A549 (cell line): ENCODE data around the gene RNF217. TPM values are rescaled to one million over a fixed set of nuclear protein-coding genes. Genes with fewer than 3 reads are reported as not detected.

Experiments used
- ATAC-seq, 2 experiments: fragments of 200-7000 bp in 1 of 2; fragments of >200 bp in 1 of 2; cut with Nextera tagmentation in 1 of 2; cut with Tn5 transposase in 1 of 2; 3 replicates each; pipeline versions ENCODE4 v1.8.0 to v1.9.1; 2018 to 2020; ENCODE audit warnings: mild to moderate bottlenecking in 1 of 2, moderate library complexity in 1 of 2
- CTCF ChIA-PET: fragments of 300-600 bp; sonication (Branson Sonifier 250); formaldehyde crosslinking; extraction: SDS; loops from one replicate; lab custom pipeline; 2021; ENCODE audit warnings: antibody characterized with exemption, inconsistent platforms; lab: Yijun Ruan, JAX
- POLR2A ChIA-PET: fragments of 350-600 bp; formaldehyde crosslinking; extraction: SDS; loops from one replicate; lab custom pipeline; 2021; ENCODE audit warnings: antibody characterized with exemption, inconsistent platforms; lab: Yijun Ruan, JAX
- DNase-seq, 2 experiments: peaks; one replicate each; pipeline versions ENCODE4 v3.0.0 to v3.0.0-alpha.2; 2011 to 2016; ENCODE audit warnings: low read depth in 1 of 2, low spot score in 1 of 2
- FAIRE-seq: peaks from 2 replicates; lab custom pipeline; 2011; peaks lifted over from hg19 to GRCh38; lab: Jason Lieb, UNC
- H3K27ac ChIP-seq, 2 experiments: fragments of >200 bp; sonication (Bioruptor Twin); formaldehyde crosslinking; 3 replicates each; pipeline ENCODE4 v1.5.1; 2016 to 2017
- H3K4me1 ChIP-seq: fragments of >200 bp; sonication (Bioruptor Twin); formaldehyde crosslinking; 3 replicates; pipeline ENCODE4 v1.6.1; 2016
- H3K4me2 ChIP-seq: fragments of >200 bp; sonication (Bioruptor Twin); formaldehyde crosslinking; 3 replicates; pipeline ENCODE4 v1.6.1; 2016
- H3K4me3 ChIP-seq: fragments of >200 bp; sonication (Bioruptor Twin); formaldehyde crosslinking; 3 replicates; pipeline ENCODE4 v1.5.1; 2016
- H3K9me3 ChIP-seq: fragments of >200 bp; sonication (Bioruptor Twin); formaldehyde crosslinking; 3 replicates; pipeline ENCODE4 v1.6.1; 2016
- CHD4 ChIP-seq: fragments of 200-600 bp; sonication (generic); IDR thresholded peaks from 2 replicates; pipeline ENCODE4 v1.6.1; 2016; ENCODE audit warnings: antibody characterized with exemption, mild to moderate bottlenecking, borderline replicate concordance
- EHF ChIP-seq: fragments of 250-450 bp; sonication (Bioruptor Pico); IDR thresholded peaks from 2 replicates; pipeline ENCODE4 v1.5.0; 2020; ENCODE audit warnings: mild to moderate bottlenecking
- ESRRA ChIP-seq: fragments of 150-350 bp; IDR thresholded peaks from 2 replicates; pipeline ENCODE4 v1.6.1; 2014; ENCODE audit warnings: mild to moderate bottlenecking, low read length, borderline replicate concordance
- FOSL2 ChIP-seq, 2 experiments: fragments of 450-650 bp in 1 of 2; fragments of >200 bp in 1 of 2; sonication (Bioruptor Twin) in 1 of 2; formaldehyde crosslinking; IDR thresholded peaks; 2 replicates each; pipeline versions ENCODE4 v1.5.0 to v1.6.1; 2016 to 2020; ENCODE audit warnings: mild to moderate bottlenecking in 1 of 2, moderate library complexity in 1 of 2
- FOXS1 ChIP-seq: fragments of 250-450 bp; sonication (Bioruptor Pico); IDR thresholded peaks from 2 replicates; pipeline ENCODE4 v1.5.0; 2020; ENCODE audit warnings: mild to moderate bottlenecking, moderate library complexity
- HDAC2 ChIP-seq: fragments of 200-600 bp; sonication (generic); IDR thresholded peaks from 2 replicates; pipeline ENCODE4 v1.6.1; 2016
- HOXA7 ChIP-seq: fragments of 250-450 bp; sonication (Bioruptor Pico); IDR thresholded peaks from 2 replicates; pipeline ENCODE4 v1.5.0; 2020; ENCODE audit warnings: mild to moderate bottlenecking, moderate library complexity
- HOXB5 ChIP-seq: fragments of 250-450 bp; sonication (Bioruptor Pico); IDR thresholded peaks from 2 replicates; pipeline ENCODE4 v1.5.0; 2020; ENCODE audit warnings: mild to moderate bottlenecking, moderate library complexity
- KDM1A ChIP-seq: fragments of 200-600 bp; sonication (generic); IDR thresholded peaks from 2 replicates; pipeline ENCODE4 v1.6.1; 2016; ENCODE audit warnings: low read depth, mild to moderate bottlenecking
- MAFK ChIP-seq: fragments of 450-650 bp; IDR thresholded peaks from 2 replicates; pipeline ENCODE4 v1.6.1; 2014; ENCODE audit not compliant: partially characterized antibody
- MAZ ChIP-seq: fragments of 150-350 bp; IDR thresholded peaks from 2 replicates; pipeline ENCODE4 v1.6.1; 2014; ENCODE audit warnings: antibody characterized with exemption, low read depth, low read length, borderline replicate concordance
- NR3C1 ChIP-seq: fragments of >200 bp; sonication (Bioruptor Twin); formaldehyde crosslinking; IDR thresholded peaks from 3 replicates; pipeline ENCODE4 v1.6.1; 2017
- PHF8 ChIP-seq: fragments of 200-600 bp; sonication (generic); IDR thresholded peaks from 2 replicates; pipeline ENCODE4 v1.6.1; 2016; ENCODE audit warnings: low read depth, mild to moderate bottlenecking, antibody characterized with exemption, moderate library complexity, borderline replicate concordance
- POLR2AphosphoS2 ChIP-seq: conservative IDR thresholded peaks from 2 replicates; pipeline ENCODE4 v1.6.1; 2012; ENCODE audit warnings: low read length, improper control_type of control experiment, inconsistent platforms
- ZC3H11A ChIP-seq: fragments of 450-650 bp; IDR thresholded peaks from 2 replicates; pipeline ENCODE4 v1.6.1; 2014; ENCODE audit warnings: antibody characterized with exemption, mild to moderate bottlenecking
- WGBS: methylation state at CpG from one replicate; pipeline ENCODE4 v1.1.6; 2017; ENCODE audit errors: missing lambda C conversion rate; 5-methylcytosine and 5-hydroxymethylcytosine counted together
- polyA plus RNA-seq, 4 experiments: library from polyadenylated mRNA; depleted of rRNA in 3 of 4; stranded (reverse); fragments of >200 nt; fragmentation: RNase III in 1 of 4; extraction: RNeasy Plus Mini Kit Qiagen cat#74134 plus additional on column Dnase treatment in 1 of 4; gene quantifications; 2 replicates in 3 of 4; 3 replicates in 1 of 4; pipeline ENCODE4 v1.2.3, GENCODE V29; 2011 to 2017
- TF ChIP-seq, protein P1 (sequence below): IDR thresholded peaks from 2 replicates; pipeline ENCODE4 v1.6.1; 2012; ENCODE audit warnings: low read depth, borderline replicate concordance
- TF ChIP-seq, protein P2 (sequence below): fragments of 250-450 bp; sonication (Bioruptor Pico); IDR thresholded peaks from 2 replicates; pipeline ENCODE4 v1.5.0; 2020; ENCODE audit warnings: low read depth, mild to moderate bottlenecking, moderate library complexity
- TF ChIP-seq, protein P3 (sequence below): fragments of 250-450 bp; sonication (Bioruptor Pico); IDR thresholded peaks from 2 replicates; pipeline ENCODE4 v1.5.0; 2021; ENCODE audit warnings: mild to moderate bottlenecking, moderate library complexity, borderline replicate concordance
- TF ChIP-seq, protein P4 (sequence below): fragments of 200-600 bp; sonication (generic); IDR thresholded peaks from 2 replicates; pipeline ENCODE4 v1.6.1; 2016; ENCODE audit warnings: antibody characterized with exemption, mild to moderate bottlenecking, moderate library complexity

The RNF217 gene
- polyA plus RNA-seq, 2 of the 4 experiments (the other 2 are of a cell fraction): 5.7 to 20.0 TPM

DNA sequence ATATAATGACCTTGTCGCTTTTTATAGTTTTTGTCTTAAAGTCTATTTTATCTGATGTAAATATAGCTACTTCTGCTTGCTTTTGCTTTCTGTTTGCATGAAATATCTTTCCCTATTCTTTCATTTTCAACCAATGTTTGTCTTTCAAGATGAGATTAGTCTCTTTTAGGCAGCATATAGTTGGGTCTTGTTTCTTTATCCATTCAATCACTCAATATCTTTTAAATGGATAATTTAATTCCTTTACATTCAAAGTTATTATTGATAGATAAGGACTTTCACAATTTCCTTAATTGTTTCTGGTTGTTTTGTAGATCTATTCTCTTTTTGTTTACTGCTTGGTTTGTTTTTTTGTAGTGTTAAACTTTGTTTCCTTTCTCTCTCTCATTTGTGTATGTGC is 147.8 kb downstream of the RNF217 start:
- CTCF ChIA-PET: no interaction called here
- H3K4me3 ChIP-seq: no peak overlapping the region
- H3K27ac ChIP-seq: no peak overlapping the region
- H3K4me1 ChIP-seq: no peaks in the 10 kb centered on the region
- ATAC-seq: no peak
- no peak for FAIRE-seq
- no peak overlapping the region for H3K4me2 ChIP-seq
- WGBS: 48% methylated on average over 1 of the region's 1 CpG
- peaks cover 20% of the 10 kb centered on the region for H3K9me3 ChIP-seq
- DNase-seq: no peak
- POLR2A ChIA-PET: interaction anchor here (0.6 kb wide), 1 partner anchor 147 kb away, joined by 3 read pairs; no protein-coding TSS in a partner anchor
- TF ChIP-seq, protein P1, sequence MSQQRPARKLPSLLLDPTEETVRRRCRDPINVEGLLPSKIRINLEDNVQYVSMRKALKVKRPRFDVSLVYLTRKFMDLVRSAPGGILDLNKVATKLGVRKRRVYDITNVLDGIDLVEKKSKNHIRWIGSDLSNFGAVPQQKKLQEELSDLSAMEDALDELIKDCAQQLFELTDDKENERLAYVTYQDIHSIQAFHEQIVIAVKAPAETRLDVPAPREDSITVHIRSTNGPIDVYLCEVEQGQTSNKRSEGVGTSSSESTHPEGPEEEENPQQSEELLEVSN: no peak
- TF ChIP-seq HOXA7 (CRISPR knock-in tag): no peak
- TF ChIP-seq, protein P2, sequence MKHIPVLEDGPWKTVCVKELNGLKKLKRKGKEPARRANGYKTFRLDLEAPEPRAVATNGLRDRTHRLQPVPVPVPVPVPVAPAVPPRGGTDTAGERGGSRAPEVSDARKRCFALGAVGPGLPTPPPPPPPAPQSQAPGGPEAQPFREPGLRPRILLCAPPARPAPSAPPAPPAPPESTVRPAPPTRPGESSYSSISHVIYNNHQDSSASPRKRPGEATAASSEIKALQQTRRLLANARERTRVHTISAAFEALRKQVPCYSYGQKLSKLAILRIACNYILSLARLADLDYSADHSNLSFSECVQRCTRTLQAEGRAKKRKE: no peak
- TF ChIP-seq HOXB5 (CRISPR knock-in tag): no peak
- TF ChIP-seq ESRRA: no peak
- TF ChIP-seq, protein P3, sequence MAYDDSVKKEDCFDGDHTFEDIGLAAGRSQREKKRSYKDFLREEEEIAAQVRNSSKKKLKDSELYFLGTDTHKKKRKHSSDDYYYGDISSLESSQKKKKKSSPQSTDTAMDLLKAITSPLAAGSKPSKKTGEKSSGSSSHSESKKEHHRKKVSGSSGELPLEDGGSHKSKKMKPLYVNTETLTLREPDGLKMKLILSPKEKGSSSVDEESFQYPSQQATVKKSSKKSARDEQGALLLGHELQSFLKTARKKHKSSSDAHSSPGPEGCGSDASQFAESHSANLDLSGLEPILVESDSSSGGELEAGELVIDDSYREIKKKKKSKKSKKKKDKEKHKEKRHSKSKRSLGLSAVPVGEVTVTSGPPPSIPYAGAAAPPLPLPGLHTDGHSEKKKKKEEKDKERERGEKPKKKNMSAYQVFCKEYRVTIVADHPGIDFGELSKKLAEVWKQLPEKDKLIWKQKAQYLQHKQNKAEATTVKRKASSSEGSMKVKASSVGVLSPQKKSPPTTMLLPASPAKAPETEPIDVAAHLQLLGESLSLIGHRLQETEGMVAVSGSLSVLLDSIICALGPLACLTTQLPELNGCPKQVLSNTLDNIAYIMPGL (CRISPR knock-in tag): no peak
- no peak for TF ChIP-seq EHF (CRISPR knock-in tag)
- no peak for TF ChIP-seq CHD4
- TF ChIP-seq HDAC2: no peak
- no peak for TF ChIP-seq FOXS1
- TF ChIP-seq POLR2AphosphoS2: no peak
- no peak for TF ChIP-seq PHF8
- TF ChIP-seq, protein P4, sequence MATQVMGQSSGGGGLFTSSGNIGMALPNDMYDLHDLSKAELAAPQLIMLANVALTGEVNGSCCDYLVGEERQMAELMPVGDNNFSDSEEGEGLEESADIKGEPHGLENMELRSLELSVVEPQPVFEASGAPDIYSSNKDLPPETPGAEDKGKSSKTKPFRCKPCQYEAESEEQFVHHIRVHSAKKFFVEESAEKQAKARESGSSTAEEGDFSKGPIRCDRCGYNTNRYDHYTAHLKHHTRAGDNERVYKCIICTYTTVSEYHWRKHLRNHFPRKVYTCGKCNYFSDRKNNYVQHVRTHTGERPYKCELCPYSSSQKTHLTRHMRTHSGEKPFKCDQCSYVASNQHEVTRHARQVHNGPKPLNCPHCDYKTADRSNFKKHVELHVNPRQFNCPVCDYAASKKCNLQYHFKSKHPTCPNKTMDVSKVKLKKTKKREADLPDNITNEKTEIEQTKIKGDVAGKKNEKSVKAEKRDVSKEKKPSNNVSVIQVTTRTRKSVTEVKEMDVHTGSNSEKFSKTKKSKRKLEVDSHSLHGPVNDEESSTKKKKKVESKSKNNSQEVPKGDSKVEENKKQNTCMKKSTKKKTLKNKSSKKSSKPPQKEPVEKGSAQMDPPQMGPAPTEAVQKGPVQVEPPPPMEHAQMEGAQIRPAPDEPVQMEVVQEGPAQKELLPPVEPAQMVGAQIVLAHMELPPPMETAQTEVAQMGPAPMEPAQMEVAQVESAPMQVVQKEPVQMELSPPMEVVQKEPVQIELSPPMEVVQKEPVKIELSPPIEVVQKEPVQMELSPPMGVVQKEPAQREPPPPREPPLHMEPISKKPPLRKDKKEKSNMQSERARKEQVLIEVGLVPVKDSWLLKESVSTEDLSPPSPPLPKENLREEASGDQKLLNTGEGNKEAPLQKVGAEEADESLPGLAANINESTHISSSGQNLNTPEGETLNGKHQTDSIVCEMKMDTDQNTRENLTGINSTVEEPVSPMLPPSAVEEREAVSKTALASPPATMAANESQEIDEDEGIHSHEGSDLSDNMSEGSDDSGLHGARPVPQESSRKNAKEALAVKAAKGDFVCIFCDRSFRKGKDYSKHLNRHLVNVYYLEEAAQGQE: no peak
- TF ChIP-seq KDM1A: no peak
- no peak for TF ChIP-seq NR3C1

DNA sequence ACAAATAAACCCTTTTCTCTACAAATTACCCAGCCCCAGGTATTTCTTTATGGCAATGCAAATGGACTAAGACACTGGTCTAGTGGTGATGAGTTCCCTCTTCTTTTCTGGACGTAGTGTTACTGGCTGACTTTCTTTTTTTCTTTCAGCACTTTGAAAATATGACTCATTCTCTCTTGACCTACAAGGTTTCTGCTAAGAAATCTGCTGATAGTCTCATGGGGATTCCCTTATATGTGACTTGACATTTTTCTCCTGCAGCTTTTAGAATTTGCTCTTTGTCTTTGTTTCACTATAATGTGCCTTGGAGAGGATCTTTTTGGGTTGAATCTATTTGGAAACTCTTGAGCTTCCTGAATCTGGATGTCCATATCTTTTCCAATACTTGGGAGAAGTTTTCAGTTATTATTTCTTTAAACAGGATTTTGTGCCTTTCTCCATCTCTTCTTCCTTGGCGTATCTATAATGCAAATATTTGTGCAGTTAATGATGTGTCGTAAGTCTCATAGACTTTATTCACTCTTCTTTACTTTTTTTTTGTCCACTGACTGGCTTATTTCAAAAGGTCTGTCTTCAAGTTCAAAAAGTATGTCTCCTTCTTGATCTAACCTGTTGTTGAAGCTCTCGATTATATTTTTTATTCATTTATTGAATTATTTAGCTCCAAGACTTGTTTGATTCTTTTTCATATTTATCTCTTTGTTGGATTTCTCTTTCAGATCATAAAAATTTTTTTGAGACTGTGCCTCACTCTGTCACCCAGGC is 149.2 kb downstream of the RNF217 start:
- no peak for ATAC-seq
- 76% methylated on average over 4 of the region's 4 CpGs for WGBS
- Histone ChIP-seq H3K27ac (no peak overlapping the region), H3K9me3 (peaks cover 20% of the 10 kb centered on the region), H3K4me3 (no peak overlapping the region), H3K4me1 (no peaks in the 10 kb centered on the region), H3K4me2 (no peak overlapping the region)
- TF ChIP-seq FOSL2 (IDR thresholded peaks at IDR 0.05) (no peak), FOSL2 (CRISPR knock-in tag; IDR thresholded peaks at IDR 0.05) (peak; percentile 66), MAFK (no peak), MAZ (no peak), KDM1A (0 out of 2 replicates have a peak, but pooled peaks have one; percentile 15), ZC3H11A (no peak)
- FAIRE-seq: no peak
- ChIA-PET POLR2A (no interaction called here), CTCF (interaction anchor here (3.7 kb wide), 1 partner anchor 241 kb away, joined by 18 read pairs; no protein-coding TSS in a partner anchor)
- DNase-seq: no peak
